NT2/D1 (cell line): ENCODE data around the gene LRRC8E.

Experiments
- DNase-seq: peaks from one replicate; pipeline ENCODE4 v3.0.0-alpha.2; 2011; ENCODE audit warnings: low read depth, low spot score
- H3K27me3 ChIP-seq: 2 replicates; pipeline ENCODE4 v1.6.0; 2011; ENCODE audit warnings: mild to moderate bottlenecking; ENCODE audit not compliant: insufficient read length, insufficient read depth
- H3K36me3 ChIP-seq: 2 replicates; pipeline ENCODE4 v1.6.1; 2011; ENCODE audit warnings: mild to moderate bottlenecking, low read length, mixed read lengths; ENCODE audit not compliant: insufficient read depth, insufficient read length
- H3K4me1 ChIP-seq: 2 replicates; pipeline ENCODE4 v1.5.1; 2011; ENCODE audit not compliant: insufficient read depth, insufficient read length
- H3K4me3 ChIP-seq: 2 replicates; pipeline ENCODE4 v1.5.1; 2011; ENCODE audit warnings: low read depth; ENCODE audit not compliant: insufficient read length
- H3K9ac ChIP-seq: 2 replicates; pipeline ENCODE4 v1.6.0; 2011; ENCODE audit warnings: low read depth; ENCODE audit not compliant: insufficient read length
- H3K9me3 ChIP-seq: 2 replicates; pipeline ENCODE4 v1.5.1; 2011; ENCODE audit warnings: mild to moderate bottlenecking, low read length; ENCODE audit not compliant: insufficient read depth
- SUZ12 ChIP-seq: IDR thresholded peaks from 2 replicates; pipeline ENCODE4 v1.6.1; 2011; ENCODE audit not compliant: insufficient read length, insufficient read depth; ENCODE audit errors: extremely low read depth
- YY1 ChIP-seq: IDR thresholded peaks from 2 replicates; pipeline ENCODE4 v1.6.1; 2011; ENCODE audit not compliant: insufficient read length, insufficient read depth
- ZNF274 ChIP-seq: IDR thresholded peaks from 2 replicates; pipeline ENCODE4 v1.6.1; 2011; ENCODE audit warnings: mild to moderate bottlenecking, low read depth, low read length

The LRRC8E gene

GRCh38 chr19:7861619-7862412 is 26.5 kb upstream of the LRRC8E start:
- H3K27me3 ChIP-seq, result peaks cover 39% of the 10 kb centered on the region
- no peak for DNase-seq

DNA sequence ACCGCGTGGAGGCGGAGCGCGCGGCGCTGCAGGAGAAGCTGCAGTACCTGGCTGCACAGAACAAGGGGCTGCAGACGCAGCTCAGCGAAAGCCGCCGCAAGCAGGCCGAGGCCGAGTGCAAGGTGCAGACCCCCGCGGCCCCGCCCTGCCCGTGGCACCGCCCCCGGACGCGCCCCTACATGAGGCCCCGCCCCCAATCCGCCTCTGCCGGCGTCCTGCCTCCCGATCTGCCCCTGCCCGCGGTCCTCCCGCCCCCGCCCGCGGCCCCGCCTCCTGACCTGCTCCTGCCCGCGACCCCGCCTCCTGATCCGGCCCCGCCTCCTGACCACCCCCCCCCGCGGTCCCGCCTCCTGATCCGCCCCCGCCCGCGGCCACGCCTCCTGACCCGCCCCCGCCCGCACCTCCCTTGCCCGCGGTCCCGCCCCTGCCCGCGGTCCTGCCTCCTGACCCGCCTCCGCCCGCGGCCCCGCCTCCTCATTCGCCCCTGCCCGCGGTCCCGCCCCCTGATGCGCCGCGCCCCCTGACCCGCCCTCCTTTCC is 25.8 kb upstream of the LRRC8E start:
- H3K27me3 ChIP-seq, result peaks cover 41% of the 10 kb centered on the region
- peak overlapping the region; percentile 57 for H3K4me3 ChIP-seq
- H3K4me1 ChIP-seq, result peaks cover 53% of the 10 kb centered on the region
- H3K9me3 ChIP-seq, result no peaks in the 10 kb centered on the region
- peak overlapping the region; percentile 80 for H3K9ac ChIP-seq
- peak; percentile 84 for DNase-seq
- no peaks in the 10 kb centered on the region for H3K36me3 ChIP-seq
- TF ChIP-seq YY1, result no peak
- TF ChIP-seq SUZ12, result no peak
- TF ChIP-seq ZNF274, result no peak

More at GRCh38 chr19:7861619-7862412, 26.5 kb upstream of the LRRC8E start:
- peaks cover 59% of the 10 kb centered on the region for H3K4me1 ChIP-seq
- TF ChIP-seq SUZ12, result no peak
- no peak for TF ChIP-seq YY1
- no peak for TF ChIP-seq ZNF274
- H3K9ac ChIP-seq, result peak overlapping the region; percentile 80
- no peaks in the 10 kb centered on the region for H3K36me3 ChIP-seq
- peak overlapping the region; percentile 57 for H3K4me3 ChIP-seq
- no peaks in the 10 kb centered on the region for H3K9me3 ChIP-seq

- Histone ChIP-seq H3K4me3 (no peak overlapping the region), H3K9me3 (no peaks in the 10 kb centered on the region), H3K9ac (peak overlapping the region; percentile 4), H3K36me3 (no peaks in the 10 kb centered on the region), H3K27me3 (peaks cover 41% of the 10 kb centered on the region), H3K4me1 (peaks cover 47% of the 10 kb centered on the region)
- TF ChIP-seq ZNF274 (no peak), YY1 (no peak), SUZ12 (no peak)
- DNase-seq, result no peak
Observed at GRCh38 chr19:7863157-7863970, 24.9 kb upstream of the LRRC8E start.

DNA sequence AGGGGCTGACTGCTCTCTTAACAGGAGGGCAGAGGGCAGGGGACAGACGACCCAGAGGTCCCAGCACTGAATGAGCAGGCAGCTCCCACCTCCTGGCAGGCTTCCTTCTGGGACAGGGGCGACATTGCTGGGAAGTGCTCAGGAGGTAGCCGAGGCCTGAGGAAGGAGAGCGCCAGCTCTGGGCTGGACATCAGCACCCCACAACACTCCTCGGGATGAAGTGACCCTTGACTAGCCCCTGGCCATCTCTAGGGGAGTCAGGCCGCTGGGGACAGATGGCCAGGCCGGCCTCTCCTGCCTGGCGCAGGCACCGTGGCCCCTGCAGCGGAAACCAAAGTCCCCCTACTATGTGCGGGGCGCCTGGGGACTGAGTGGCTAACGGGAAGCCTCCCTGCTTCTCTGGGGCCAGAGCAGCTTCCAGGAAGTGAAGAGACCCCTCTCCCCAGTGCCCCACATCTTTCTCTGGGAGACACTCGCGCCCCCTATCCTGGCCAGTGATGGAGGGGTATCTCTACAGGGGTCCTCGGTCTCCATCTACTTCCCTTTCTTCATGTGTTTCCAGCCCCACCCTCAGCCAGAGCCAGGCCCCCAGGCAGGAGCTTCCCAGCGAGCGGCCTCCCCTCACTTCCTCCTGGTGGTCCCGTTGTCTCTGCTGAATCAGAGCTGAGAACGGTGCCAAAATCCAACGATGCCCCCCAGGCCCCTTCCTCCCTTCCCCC is 24.2 kb upstream of the LRRC8E start:
- H3K4me3 ChIP-seq, result no peak overlapping the region
- H3K4me1 ChIP-seq, result peaks cover 44% of the 10 kb centered on the region
- TF ChIP-seq SUZ12, result no peak
- no peak for TF ChIP-seq ZNF274
- TF ChIP-seq YY1, result no peak
- no peak for DNase-seq
- no peak overlapping the region for H3K9ac ChIP-seq
- peaks cover 41% of the 10 kb centered on the region for H3K27me3 ChIP-seq
- H3K9me3 ChIP-seq, result no peaks in the 10 kb centered on the region
- H3K36me3 ChIP-seq, result no peaks in the 10 kb centered on the region

GRCh38 chr19:7864690-7865074 is 23.6 kb upstream of the LRRC8E start:
- DNase-seq, result no peak
- no peak overlapping the region for H3K4me3 ChIP-seq
- no peaks in the 10 kb centered on the region for H3K36me3 ChIP-seq
- TF ChIP-seq YY1 (no peak), ZNF274 (no peak), SUZ12 (no peak)
- peaks cover 40% of the 10 kb centered on the region for H3K4me1 ChIP-seq
- peak overlapping the region; percentile 28 for H3K9ac ChIP-seq
- H3K27me3 ChIP-seq, result peaks cover 37% of the 10 kb centered on the region
- H3K9me3 ChIP-seq, result no peaks in the 10 kb centered on the region

DNA sequence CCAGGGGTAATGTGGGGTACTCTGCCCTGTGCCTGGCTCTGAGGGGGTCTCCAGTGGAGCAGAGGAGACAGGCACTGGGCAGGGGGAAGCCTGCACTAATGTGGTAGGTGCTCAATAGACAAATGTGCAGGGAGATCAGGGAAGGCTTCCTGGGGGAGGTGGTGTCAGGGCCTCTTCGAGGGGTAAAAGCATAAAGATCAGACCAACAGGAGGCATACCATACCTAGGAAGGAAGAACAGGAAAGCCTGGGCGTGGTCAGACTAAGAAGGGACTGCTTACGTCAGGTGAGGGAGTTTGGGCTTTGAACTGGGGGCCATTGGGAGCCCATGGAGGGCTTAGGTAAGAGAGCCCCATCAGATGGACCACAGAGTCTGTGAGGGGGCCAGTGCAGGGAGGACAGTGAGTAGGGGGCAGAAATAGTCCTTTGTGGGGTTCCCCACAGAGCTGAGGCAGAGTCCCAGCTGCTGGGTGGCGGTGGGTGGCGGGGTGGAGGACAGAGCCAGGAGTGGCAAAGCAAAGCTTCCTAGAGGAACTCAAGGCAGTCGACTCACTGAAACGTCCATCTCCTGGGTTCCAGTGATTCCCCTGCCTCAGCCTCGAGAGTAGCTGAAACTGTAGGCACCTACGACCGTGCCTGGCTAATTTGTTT is 22.9 kb upstream of the LRRC8E start:
- H3K36me3 ChIP-seq, result no peaks in the 10 kb centered on the region
- H3K4me1 ChIP-seq, result peaks cover 34% of the 10 kb centered on the region
- H3K9ac ChIP-seq, result no peak overlapping the region
- no peak for DNase-seq
- no peaks in the 10 kb centered on the region for H3K9me3 ChIP-seq
- H3K27me3 ChIP-seq, result peaks cover 30% of the 10 kb centered on the region
- TF ChIP-seq SUZ12 (no peak), ZNF274 (no peak)
- no peak overlapping the region for H3K4me3 ChIP-seq
